ENCODE results near the gene EYA2. TPM values are rescaled to one million over a fixed set of nuclear protein-coding genes. Genes with fewer than 3 reads are reported as not detected.

EYA2 gene
- total RNA-seq, 2 donors from 2014 or later = 3.5 to 3.8 TPM

- TF ChIP-seq CTCF (IDR thresholded peaks at IDR 0.05) = no peak
- Histone ChIP-seq H3K4me3 (no peak overlapping the region), H3K27ac (no peak overlapping the region), H3K27me3 (replicated peaks; ENCODE audit: insufficient read depth) (no peaks in the 10 kb centered on the region), H3K4me1 (ENCODE audit: control insufficient read depth in 1 of 2, low read depth in 2 of 2) (no peaks in the 10 kb centered on the region), H3K9me3 (no peaks in the 10 kb centered on the region), H3K36me3 (no peaks in the 10 kb centered on the region)
- DNase-seq (ENCODE audit: low spot score) (no peak), ATAC-seq (ENCODE audit: insufficient number of reproducible peaks, low FRiP score, low read depth) (no peak)
Measured at GRCh38 chr20:47007826-47008655, 113.4 kb downstream of the EYA2 start.

- Histone ChIP-seq H3K9me3 (no peaks in the 10 kb centered on the region), H3K4me1 (ENCODE audit: control insufficient read depth in 1 of 2, low read depth in 2 of 2) (no peaks in the 10 kb centered on the region), H3K27ac (no peak overlapping the region), H3K27me3 (replicated peaks; ENCODE audit: insufficient read depth) (no peaks in the 10 kb centered on the region), H3K4me3 (no peak overlapping the region), H3K36me3 (no peaks in the 10 kb centered on the region)
- DNase-seq (ENCODE audit: low spot score) = no peak
- TF ChIP-seq CTCF (IDR thresholded peaks at IDR 0.05) = no peak
- ATAC-seq (ENCODE audit: insufficient number of reproducible peaks, low FRiP score, low read depth) = no peak
Measured at GRCh38 chr20:47008842-47009518, 114.3 kb downstream of the EYA2 start.

- Histone ChIP-seq H3K9me3 (no peaks in the 10 kb centered on the region), H3K27ac (no peak overlapping the region), H3K36me3 (no peaks in the 10 kb centered on the region), H3K4me1 (ENCODE audit: control insufficient read depth in 1 of 2, low read depth in 2 of 2) (no peaks in the 10 kb centered on the region), H3K4me3 (no peak overlapping the region), H3K27me3 (replicated peaks; ENCODE audit: insufficient read depth) (no peaks in the 10 kb centered on the region)
- ATAC-seq (ENCODE audit: insufficient number of reproducible peaks, low FRiP score, low read depth) = no peak
- no peak for DNase-seq (ENCODE audit: low spot score)
- no peak for TF ChIP-seq CTCF (IDR thresholded peaks at IDR 0.05)
Measured at GRCh38 chr20:47009784-47010183, 115.1 kb downstream of the EYA2 start.

GRCh38 chr20:47011984-47012383 lies 117.3 kb downstream of the EYA2 start:
- Histone ChIP-seq H3K4me1 (ENCODE audit: control insufficient read depth in 1 of 2, low read depth in 2 of 2) (no peaks in the 10 kb centered on the region), H3K27me3 (replicated peaks; ENCODE audit: insufficient read depth) (no peaks in the 10 kb centered on the region), H3K4me3 (no peak overlapping the region), H3K9me3 (no peaks in the 10 kb centered on the region), H3K36me3 (no peaks in the 10 kb centered on the region), H3K27ac (no peak overlapping the region)
- no peak for DNase-seq (ENCODE audit: low spot score)
- no peak for ATAC-seq (ENCODE audit: insufficient number of reproducible peaks, low FRiP score, low read depth)
- TF ChIP-seq CTCF (IDR thresholded peaks at IDR 0.05) = no peak

- DNase-seq (ENCODE audit: low spot score) = no peak
- Histone ChIP-seq H3K4me1 (ENCODE audit: control insufficient read depth in 1 of 2, low read depth in 2 of 2) (no peaks in the 10 kb centered on the region), H3K4me3 (no peak overlapping the region)
Measured at GRCh38 chr20:47013606-47014005, 119.0 kb downstream of the EYA2 start.

More at GRCh38 chr20:47013606-47014005, 119.0 kb downstream of the EYA2 start:
- H3K27ac ChIP-seq = no peak overlapping the region
- no peaks in the 10 kb centered on the region for H3K9me3 ChIP-seq
- no peaks in the 10 kb centered on the region for H3K36me3 ChIP-seq
- no peak for TF ChIP-seq CTCF (IDR thresholded peaks at IDR 0.05)
- H3K27me3 ChIP-seq (replicated peaks; ENCODE audit: insufficient read depth) = no peaks in the 10 kb centered on the region
- no peak for ATAC-seq (ENCODE audit: insufficient number of reproducible peaks, low FRiP score, low read depth)

Measured in thoracic aorta (tissue), 2 donors.